Breast epithelium (tissue), 4 donors: Measurements from ENCODE around the gene SIDT2. TPM values are rescaled to one million over a fixed set of nuclear protein-coding genes. Genes with fewer than 3 reads are reported as not detected.

Experiments
- DNase-seq, 2 donors: peaks; one replicate each; pipeline ENCODE4 v3.0.0-alpha.2; 2019; ENCODE audit warnings: low spot score in 2 of 2
- H3K27ac ChIP-seq, 2 donors: fragments of 200-600 bp; sonication (generic) in 1 of 2; one replicate each; pipeline ENCODE4 v1.5.1; 2016 to 2019; ENCODE audit warnings: mild to moderate bottlenecking in 1 of 2
- H3K27me3 ChIP-seq, 2 donors: fragments of 200-600 bp; sonication (generic) in 1 of 2; one replicate each; pipeline versions ENCODE4 v1.5.1 to v1.6.0; 2017 to 2019; ENCODE audit warnings: control low read depth in 1 of 2, mild to moderate bottlenecking in 1 of 2
- H3K36me3 ChIP-seq: fragments of 200-600 bp; one replicate; pipeline ENCODE4 v1.5.1; 2019
- H3K4me1 ChIP-seq, 2 donors: fragments of 200-600 bp; sonication (generic); one replicate each; pipeline ENCODE4 v1.5.1; 2016 to 2019; ENCODE audit warnings: control low read depth in 1 of 2
- H3K4me3 ChIP-seq, 3 donors: fragments of 200-600 bp; sonication (generic); 1 replicate in 2 of 3; 2 replicates in 1 of 3; pipeline ENCODE4 v1.5.1; 2016 to 2019; ENCODE audit warnings: mild to moderate bottlenecking in 3 of 3, moderate library complexity in 2 of 3
- H3K9me3 ChIP-seq, 2 donors: fragments of 200-600 bp; sonication (generic) in 1 of 2; one replicate each; pipeline ENCODE4 v1.5.1; 2016 to 2019; ENCODE audit warnings: control low read depth in 1 of 2
- POLR2A ChIP-seq: fragments of 450-650 bp; IDR thresholded peaks from one replicate; pipeline ENCODE4 v1.6.1; 2016; ENCODE audit warnings: antibody characterized with exemption, mild to moderate bottlenecking, moderate library complexity
- POLR2AphosphoS5 ChIP-seq, 3 donors: sonication (generic); formaldehyde crosslinking; IDR thresholded peaks; one replicate each; pipeline ENCODE4 v1.6.1; 2017; ENCODE audit warnings: antibody characterized with exemption in 3 of 3
- intact Hi-C: fragments of 100-400 bp; cut with DNase I; formaldehyde crosslinking; loops from one replicate; pipeline ENCODE4 v1.15.1; 2023; ENCODE audit warnings: low total_unique reads
- total RNA-seq, 3 donors: library from RNA; depleted of rRNA; stranded (reverse); fragments of >200 nt; gene quantifications; one replicate each; pipeline ENCODE4 v1.1.0, GENCODE V29; 2016
- TF ChIP-seq, protein P1 (sequence below), 3 donors: fragments of 450-650 bp; IDR thresholded peaks; one replicate each; pipeline ENCODE4 v1.5.1; 2016 to 2017; ENCODE audit warnings: antibody characterized with exemption in 3 of 3, mild to moderate bottlenecking in 3 of 3, moderate library complexity in 3 of 3

SIDT2 gene
- total RNA-seq, 3 donors from 2014 or later: 45.2 to 86.7 (median 49.5) TPM

DNA sequence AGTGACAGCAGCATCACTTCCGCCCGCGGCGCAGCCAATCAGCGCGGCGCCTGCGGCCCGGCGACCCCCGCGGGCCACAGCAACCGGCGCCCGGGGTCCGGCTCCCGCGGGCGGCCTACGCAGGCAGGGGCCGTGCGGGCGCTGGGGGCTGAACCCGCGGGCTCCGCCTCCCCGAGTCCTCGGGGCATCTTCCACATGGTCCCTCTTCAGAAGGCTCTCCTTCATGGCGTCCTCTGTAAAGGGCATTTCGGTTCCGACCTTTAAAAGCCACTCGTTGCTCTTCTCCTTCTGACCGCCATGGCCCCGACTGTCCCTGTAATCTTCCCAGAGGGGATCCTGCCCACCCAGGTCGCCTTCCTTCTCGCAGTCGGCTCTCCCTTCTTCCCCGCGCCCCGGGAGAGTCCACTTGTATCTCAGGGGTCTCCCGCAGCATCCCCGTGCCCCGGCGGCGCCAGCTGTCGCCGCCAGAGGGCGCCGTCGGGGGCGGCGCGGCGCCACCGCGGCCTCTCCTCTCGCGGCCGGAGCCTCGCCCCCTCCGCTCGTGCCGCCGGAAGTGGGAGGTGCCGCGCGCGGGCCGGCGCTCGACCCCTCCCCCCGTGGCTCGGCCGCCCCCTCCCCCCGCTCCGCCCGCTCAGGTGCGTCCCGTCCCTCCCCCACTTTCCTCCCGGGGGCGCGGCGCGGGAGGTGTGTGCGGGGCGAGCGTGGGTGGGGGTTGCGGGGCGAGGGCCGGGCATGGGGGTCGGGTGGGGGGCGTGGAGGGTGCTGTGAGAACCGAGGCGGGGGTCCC is 53.7 kb downstream of the SIDT2 start, which contains the start of gene RNF214:
TSS of gene RNF214 (plus strand) at position 580 of the 787 bp plus-strand sequence. CDS start 1,602 bp downstream, outside the sequence.
- Histone ChIP-seq H3K9me3 (no peaks in the 10 kb centered on the region), H3K4me1 (peaks cover 2 to 4% of the 10 kb centered on the region in 2 donors), H3K27ac (peak within 1 kb of the TSS; percentile 92 to 96), H3K27me3 (no peaks in the 10 kb centered on the region), H3K36me3 (no peaks in the 10 kb centered on the region), H3K4me3 (peak within 1 kb of the TSS; percentile 76 to 93 (median 79))
- intact Hi-C loops: no loop called here
- TF ChIP-seq POLR2AphosphoS5 (IDR thresholded peaks at IDR 0.05) (peak; percentile 31 to 70 (median 62)), POLR2A (no peak)
- TF ChIP-seq, protein P1, sequence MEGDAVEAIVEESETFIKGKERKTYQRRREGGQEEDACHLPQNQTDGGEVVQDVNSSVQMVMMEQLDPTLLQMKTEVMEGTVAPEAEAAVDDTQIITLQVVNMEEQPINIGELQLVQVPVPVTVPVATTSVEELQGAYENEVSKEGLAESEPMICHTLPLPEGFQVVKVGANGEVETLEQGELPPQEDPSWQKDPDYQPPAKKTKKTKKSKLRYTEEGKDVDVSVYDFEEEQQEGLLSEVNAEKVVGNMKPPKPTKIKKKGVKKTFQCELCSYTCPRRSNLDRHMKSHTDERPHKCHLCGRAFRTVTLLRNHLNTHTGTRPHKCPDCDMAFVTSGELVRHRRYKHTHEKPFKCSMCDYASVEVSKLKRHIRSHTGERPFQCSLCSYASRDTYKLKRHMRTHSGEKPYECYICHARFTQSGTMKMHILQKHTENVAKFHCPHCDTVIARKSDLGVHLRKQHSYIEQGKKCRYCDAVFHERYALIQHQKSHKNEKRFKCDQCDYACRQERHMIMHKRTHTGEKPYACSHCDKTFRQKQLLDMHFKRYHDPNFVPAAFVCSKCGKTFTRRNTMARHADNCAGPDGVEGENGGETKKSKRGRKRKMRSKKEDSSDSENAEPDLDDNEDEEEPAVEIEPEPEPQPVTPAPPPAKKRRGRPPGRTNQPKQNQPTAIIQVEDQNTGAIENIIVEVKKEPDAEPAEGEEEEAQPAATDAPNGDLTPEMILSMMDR (IDR thresholded peaks at IDR 0.05): peak; percentile 76 to 99 (median 81)
- DNase-seq: peak; percentile 67 to 71

DNA sequence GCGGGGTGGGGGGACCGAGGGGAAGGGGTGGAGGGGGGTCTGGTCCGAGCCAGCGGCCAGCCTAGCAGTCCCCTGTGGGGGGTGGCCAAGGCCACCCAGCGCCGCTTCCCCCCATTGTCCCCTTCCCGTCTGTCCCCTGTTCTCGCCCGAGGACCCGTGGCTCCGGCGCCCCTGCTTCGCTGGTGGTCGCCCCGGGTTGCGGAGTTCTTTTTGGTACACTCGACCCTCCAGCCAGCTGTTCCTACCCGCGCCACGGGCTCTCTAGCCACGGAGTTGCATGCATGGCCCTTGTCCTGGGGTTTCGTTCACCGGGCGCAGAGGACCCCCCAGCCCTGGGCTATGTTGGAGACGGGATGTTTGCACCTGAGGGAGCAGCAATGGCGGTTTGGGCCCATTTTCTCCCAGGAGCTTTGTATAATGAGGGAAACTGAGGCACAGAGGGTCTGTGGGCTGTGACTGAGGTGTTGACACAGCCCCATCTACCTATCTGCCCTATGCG is 54.4 kb downstream of the SIDT2 start:
- peak overlapping the region; percentile 92 to 96 for H3K27ac ChIP-seq
- peak overlapping the region; percentile 76 to 93 (median 79) for H3K4me3 ChIP-seq
- no peak for DNase-seq
- no peaks in the 10 kb centered on the region for H3K27me3 ChIP-seq
- intact Hi-C loops: no loop called here
- H3K36me3 ChIP-seq: no peaks in the 10 kb centered on the region
- TF ChIP-seq POLR2A: no peak
- TF ChIP-seq POLR2AphosphoS5 (IDR thresholded peaks at IDR 0.05): no peak
- TF ChIP-seq, protein P1 (IDR thresholded peaks at IDR 0.05): no peak
- peaks cover 2 to 4% of the 10 kb centered on the region in 2 donors for H3K4me1 ChIP-seq
- H3K9me3 ChIP-seq: no peaks in the 10 kb centered on the region

DNA sequence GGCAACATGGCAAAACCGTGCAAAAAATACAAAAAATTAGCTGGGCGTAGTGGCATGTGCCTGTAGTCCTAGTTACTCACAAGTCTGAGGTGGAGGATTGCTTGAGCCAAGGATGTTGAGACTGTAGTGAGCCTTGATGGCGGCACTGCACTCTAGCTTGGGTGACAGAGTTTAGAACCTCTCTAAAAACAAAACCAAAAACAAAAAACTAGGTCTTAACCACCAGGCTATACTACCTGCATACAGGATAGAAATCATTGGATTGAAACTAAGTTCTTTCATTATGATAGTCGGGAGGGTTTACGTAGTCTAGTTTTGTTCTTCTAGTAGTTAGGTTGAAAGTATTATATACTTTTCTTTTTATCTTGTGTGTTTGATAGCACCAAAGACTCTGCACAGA is 59.7 kb downstream of the SIDT2 start:
- H3K27me3 ChIP-seq: no peaks in the 10 kb centered on the region
- intact Hi-C loops: no loop called here

DNA sequence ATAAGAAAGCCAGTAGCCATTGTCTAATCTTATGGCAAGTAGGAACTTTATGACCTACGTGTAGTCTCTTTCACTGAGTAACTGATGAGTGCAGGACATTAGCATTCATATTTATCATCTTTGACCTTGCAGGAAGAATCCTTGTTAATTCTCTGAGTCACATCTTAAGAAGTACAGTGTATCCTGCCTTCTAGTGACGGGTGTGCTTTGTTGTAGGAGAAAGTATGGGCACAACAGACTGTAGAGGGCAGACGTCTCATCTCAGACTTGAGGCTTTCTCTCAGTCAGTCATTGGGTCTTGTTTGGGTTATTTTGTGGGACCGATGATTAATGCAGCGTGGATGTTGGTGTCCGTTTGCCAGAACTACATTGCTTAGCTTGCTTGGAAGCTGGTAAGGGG is 60.8 kb downstream of the SIDT2 start:
- intact Hi-C loops: no loop called here
- no peak for DNase-seq
- H3K27me3 ChIP-seq: no peaks in the 10 kb centered on the region
- no peaks in the 10 kb centered on the region for H3K9me3 ChIP-seq
- no peak overlapping the region for H3K27ac ChIP-seq
- no peak overlapping the region for H3K4me3 ChIP-seq
- H3K4me1 ChIP-seq: peaks cover 0 to 1% of the 10 kb centered on the region in 2 donors
- TF ChIP-seq, protein P1 (IDR thresholded peaks at IDR 0.05): no peak
- TF ChIP-seq POLR2A: no peak
- no peak for TF ChIP-seq POLR2AphosphoS5 (IDR thresholded peaks at IDR 0.05)
- no peaks in the 10 kb centered on the region for H3K36me3 ChIP-seq

More for the DNA sequence above, 59.7 kb downstream of the SIDT2 start:
- H3K27ac ChIP-seq: no peak overlapping the region
- DNase-seq: no peak
- H3K36me3 ChIP-seq: no peaks in the 10 kb centered on the region
- no peaks in the 10 kb centered on the region for H3K9me3 ChIP-seq
- peaks cover 0 to 4% of the 10 kb centered on the region in 2 donors for H3K4me1 ChIP-seq
- no peak overlapping the region for H3K4me3 ChIP-seq
- TF ChIP-seq, protein P1 (IDR thresholded peaks at IDR 0.05): no peak
- TF ChIP-seq POLR2AphosphoS5 (IDR thresholded peaks at IDR 0.05) (no peak), POLR2A (no peak)

Other genes starting within 250 kb of the SIDT2 start
- 100 to 1,000 TPM in 1 of 3 donors, 10 to 100 TPM in 2; 26.9 to 110 (median 57.0) TPM for gene SIK3, start 80.3 kb upstream of the SIDT2 start, total RNA-seq
- gene PAFAH1B2, start 34.5 kb upstream of the SIDT2 start, total RNA-seq: 10 to 100 TPM; 76.8 to 92.2 (median 86.2) TPM
- 1,000 to 10,000 TPM in 2 of 3 donors, 100 to 1,000 TPM in 1; 602 to 1,663 (median 1,380) TPM for gene TAGLN, start 20.6 kb downstream of the SIDT2 start, total RNA-seq
- 10 to 100 TPM; 43.2 to 51.5 (median 44.2) TPM for gene PCSK7, start 53.3 kb downstream of the SIDT2 start, total RNA-seq
- 10 to 100 TPM; 12.3 to 13.3 (median 12.5) TPM for gene RNF214, start 53.9 kb downstream of the SIDT2 start, total RNA-seq
- gene BACE1-AS, start 112.6 kb downstream of the SIDT2 start, total RNA-seq: 1 to 10 TPM; 5.9 to 8.9 (median 6.6) TPM
- 10 to 100 TPM; 17.4 to 26.9 (median 17.9) TPM for gene BACE1, start 137.5 kb downstream of the SIDT2 start, total RNA-seq
- 10 to 100 TPM; 14.9 to 32.6 (median 20.3) TPM for gene CEP164, start 149.1 kb downstream of the SIDT2 start, total RNA-seq